GM19455 (cell line): ENCODE measurements around the gene ZNF227.
A peak's percentile ranks its signal among the peaks of the same experiment; 100 is the strongest.
"Not testable (repeated sequence)": the region's sequence is repeated elsewhere in the genome, so short reads cannot be mapped to it uniquely, and the experiment has no call there.

ENCODE experiments used
- ATAC-seq: cut with Tn5 transposase; IDR thresholded peaks from one replicate; pipeline ENCODE4 v1.9.1; 2021; ENCODE audit not compliant: unreplicated experiment

Gene ZNF227

GRCh38 chr19:44212250-44212865 lies at the start of gene ZNF227:
Gene ZNF227 (plus strand): TSS chr19:44212532. CDS start chr19:44217793, 5,261 bp downstream.
- peak; percentile 81 for ATAC-seq

- no peak for ATAC-seq
Observed at GRCh38 chr19:44163789-44164188, 48.5 kb upstream of the ZNF227 start.

- no peak for ATAC-seq
Observed at GRCh38 chr19:44164327-44164672, 48.0 kb upstream of the ZNF227 start.

GRCh38 chr19:44164673-44165512 lies 47.4 kb upstream of the ZNF227 start, which contains the start of gene ZNF226:
Gene ZNF226 (plus strand): TSS chr19:44165100. CDS start chr19:44170081, 4,981 bp downstream.
- ATAC-seq, result peak; percentile 89

- ATAC-seq, result not testable (repeated sequence)
Observed at GRCh38 chr19:44170660-44171059, 41.7 kb upstream of the ZNF227 start.

- ATAC-seq, result no peak
Observed at GRCh38 chr19:44176590-44176989, 35.7 kb upstream of the ZNF227 start.

GRCh38 chr19:44180968-44181367 lies 31.4 kb upstream of the ZNF227 start:
- no peak for ATAC-seq

- ATAC-seq, result no peak
Observed at GRCh38 chr19:44182145-44182544, 30.2 kb upstream of the ZNF227 start.

- ATAC-seq, result no peak
Observed at GRCh38 chr19:44190020-44190419, 22.3 kb upstream of the ZNF227 start.

- no peak for ATAC-seq
Observed at GRCh38 chr19:44192127-44192526, 20.2 kb upstream of the ZNF227 start.

GRCh38 chr19:44196772-44197171 lies 15.6 kb upstream of the ZNF227 start:
- ATAC-seq, result no peak

GRCh38 chr19:44202470-44202869 lies 9.9 kb upstream of the ZNF227 start:
- ATAC-seq, result no peak

- no peak for ATAC-seq
Observed at GRCh38 chr19:44202974-44203373, 9.4 kb upstream of the ZNF227 start.

GRCh38 chr19:44203877-44204276 lies 8.5 kb upstream of the ZNF227 start:
- not testable (repeated sequence) for ATAC-seq

GRCh38 chr19:44204772-44205171 lies 7.6 kb upstream of the ZNF227 start:
- ATAC-seq, result no peak

GRCh38 chr19:44207126-44207803 lies 5.1 kb upstream of the ZNF227 start:
- ATAC-seq, result peak; percentile 87

GRCh38 chr19:44212866-44213346 lies 574 bp downstream of the ZNF227 start:
- peak; percentile 29 for ATAC-seq

- not testable (repeated sequence) for ATAC-seq
Observed at GRCh38 chr19:44219926-44220325, 7.6 kb downstream of the ZNF227 start.

GRCh38 chr19:44220761-44221160 lies 8.4 kb downstream of the ZNF227 start:
- not testable (repeated sequence) for ATAC-seq

GRCh38 chr19:44221291-44221690 lies 9.0 kb downstream of the ZNF227 start:
- not testable (repeated sequence) for ATAC-seq

GRCh38 chr19:44228318-44228717 lies 16.0 kb downstream of the ZNF227 start:
- no peak for ATAC-seq

- no peak for ATAC-seq
Observed at GRCh38 chr19:44232867-44233266, 20.5 kb downstream of the ZNF227 start.
